Measurements from ENCODE around the gene RIMS4. TPM values are rescaled to one million over a fixed set of nuclear protein-coding genes. Genes with fewer than 3 reads are reported as not detected.

The RIMS4 gene
- total RNA-seq, 2 donors from 2014 or later = 0.64 to 0.74 TPM

DNA sequence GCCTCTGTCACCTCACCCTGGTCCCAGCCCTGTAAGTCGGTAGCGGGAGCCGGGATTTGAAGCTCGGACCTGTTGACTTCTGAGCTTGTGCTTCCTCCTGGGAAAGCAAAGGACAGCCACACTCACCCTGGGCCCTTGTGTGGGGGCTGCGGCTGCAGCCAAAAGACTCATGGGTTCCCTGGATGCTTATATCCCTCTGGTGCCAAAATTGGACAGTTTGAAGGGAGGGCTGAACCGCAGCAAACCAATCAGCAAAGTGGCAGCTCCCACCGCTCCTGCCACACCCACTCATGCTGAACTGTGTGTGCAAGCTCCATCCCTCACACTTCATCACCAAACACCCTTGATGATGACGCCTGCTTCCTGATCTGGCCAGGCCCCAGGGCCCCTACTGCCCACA is 99.1 kb downstream of the RIMS4 start:
- no peaks in the 10 kb centered on the region for H3K9me3 ChIP-seq

GRCh38 chr20:44709797-44710196 is 100.5 kb downstream of the RIMS4 start:
- TF ChIP-seq CTCF (IDR thresholded peaks at IDR 0.05) = no peak
- H3K27ac ChIP-seq = no peak overlapping the region
- H3K9me3 ChIP-seq = no peaks in the 10 kb centered on the region
- H3K36me3 ChIP-seq = no peaks in the 10 kb centered on the region
- H3K4me1 ChIP-seq = peaks cover 5% of the 10 kb centered on the region
- no peak overlapping the region for H3K4me3 ChIP-seq
- H3K27me3 ChIP-seq = no peaks in the 10 kb centered on the region
- intact Hi-C loops (cut with DNase I) = no loop called here
- H3K9ac ChIP-seq (ENCODE audit: low read depth in 2 of 2, low read length in 2 of 2) = no peak overlapping the region
- no peak for DNase-seq

More for the DNA sequence above, 99.1 kb downstream of the RIMS4 start:
- DNase-seq = no peak
- Histone ChIP-seq H3K4me3 (no peak overlapping the region), H3K4me1 (peaks cover 5% of the 10 kb centered on the region), H3K9ac (ENCODE audit: low read depth in 2 of 2, low read length in 2 of 2) (no peak overlapping the region), H3K27me3 (no peaks in the 10 kb centered on the region), H3K36me3 (no peaks in the 10 kb centered on the region), H3K27ac (no peak overlapping the region)
- intact Hi-C loops (cut with DNase I) = no loop called here
- TF ChIP-seq CTCF (IDR thresholded peaks at IDR 0.05) = no peak

- Histone ChIP-seq H3K9ac (ENCODE audit: low read depth in 2 of 2, low read length in 2 of 2) (no peak overlapping the region), H3K9me3 (no peaks in the 10 kb centered on the region), H3K4me3 (no peak overlapping the region), H3K4me1 (peaks cover under 1% of the 10 kb centered on the region), H3K27ac (no peak overlapping the region), H3K36me3 (no peaks in the 10 kb centered on the region), H3K27me3 (no peaks in the 10 kb centered on the region)
- DNase-seq = no peak
- intact Hi-C loops (cut with DNase I) = no loop called here
- no peak for TF ChIP-seq CTCF (IDR thresholded peaks at IDR 0.05)
These were observed 101.0 kb downstream of the RIMS4 start for GRCh38 chr20:44709380-44709779.

DNA sequence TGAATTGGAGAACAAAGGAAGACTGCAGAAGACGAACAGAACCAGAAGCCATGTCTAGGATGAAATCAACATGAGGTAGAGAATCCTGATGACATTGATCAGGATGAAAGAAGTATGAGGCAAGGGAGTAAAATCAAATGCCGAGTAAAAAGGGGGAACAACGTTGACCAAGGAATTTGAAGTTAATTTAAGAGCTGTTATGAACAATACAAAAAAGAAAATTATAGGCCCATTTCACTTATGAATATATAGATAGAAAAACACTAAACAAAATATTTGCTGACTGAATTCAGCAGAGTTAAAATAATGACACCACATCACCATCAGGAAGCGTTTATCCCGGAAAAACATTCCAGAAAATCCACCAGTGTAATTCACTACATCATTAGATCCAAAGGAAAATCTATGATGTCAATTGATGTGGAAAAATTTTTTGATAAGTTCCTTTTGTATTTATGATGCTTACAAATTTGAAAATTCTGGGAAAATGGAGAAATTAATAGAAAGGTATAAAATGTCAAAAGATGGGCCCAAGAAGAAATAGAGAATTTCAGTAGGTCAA is 103.2 kb downstream of the RIMS4 start:
- H3K9ac ChIP-seq (ENCODE audit: low read depth in 2 of 2, low read length in 2 of 2) = no peak overlapping the region
- no peak for TF ChIP-seq CTCF (IDR thresholded peaks at IDR 0.05)
- H3K9me3 ChIP-seq = no peaks in the 10 kb centered on the region
- no peaks in the 10 kb centered on the region for H3K4me1 ChIP-seq
- no peak overlapping the region for H3K27ac ChIP-seq
- intact Hi-C loops (cut with DNase I) = no loop called here
- H3K4me3 ChIP-seq = no peak overlapping the region
- DNase-seq = no peak
- H3K36me3 ChIP-seq = no peaks in the 10 kb centered on the region
- H3K27me3 ChIP-seq = no peaks in the 10 kb centered on the region

- Histone ChIP-seq H3K27ac (no peak overlapping the region), H3K36me3 (no peaks in the 10 kb centered on the region), H3K9me3 (no peaks in the 10 kb centered on the region), H3K4me1 (no peaks in the 10 kb centered on the region), H3K27me3 (no peaks in the 10 kb centered on the region), H3K4me3 (no peak overlapping the region), H3K9ac (ENCODE audit: low read depth in 2 of 2, low read length in 2 of 2) (no peak overlapping the region)
- DNase-seq = no peak
- intact Hi-C loops (cut with DNase I) = no loop called here
- TF ChIP-seq CTCF (IDR thresholded peaks at IDR 0.05) = no peak
These were observed 103.9 kb downstream of the RIMS4 start for GRCh38 chr20:44706301-44707017.

Measured in colonic mucosa (tissue), 4 donors.